HG02884 (cell line): ENCODE measurements around the gene ZNF609.
"Not testable (repeated sequence)": the region's sequence is repeated elsewhere in the genome, so short reads cannot be mapped to it uniquely, and the experiment has no call there.

Experiments used
- ATAC-seq: cut with Tn5 transposase; IDR thresholded peaks from one replicate; pipeline ENCODE4 v1.9.1; 2021; ENCODE audit warnings: mild to moderate bottlenecking, moderate library complexity; ENCODE audit not compliant: unreplicated experiment

Gene ZNF609

DNA sequence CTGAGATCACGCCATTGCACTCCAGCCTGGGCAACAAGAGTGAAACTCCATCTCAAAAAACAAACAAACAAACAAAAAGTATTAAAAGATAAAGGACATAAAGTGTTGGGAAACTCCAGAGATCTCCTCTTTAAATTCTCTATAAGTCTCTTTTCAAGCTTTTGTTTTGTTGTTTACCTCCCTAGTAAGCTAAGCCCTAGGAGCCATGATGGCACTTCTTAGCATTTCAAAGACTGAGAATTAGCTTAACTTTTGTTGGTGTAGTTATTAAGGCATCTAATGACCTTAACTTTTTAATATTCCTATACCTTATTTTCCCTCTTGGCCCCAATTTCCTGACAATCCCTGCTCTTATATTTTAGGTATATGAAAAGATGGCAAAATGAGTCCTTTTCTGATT is 157.3 kb downstream of the ZNF609 start:
- ATAC-seq = no peak

DNA sequence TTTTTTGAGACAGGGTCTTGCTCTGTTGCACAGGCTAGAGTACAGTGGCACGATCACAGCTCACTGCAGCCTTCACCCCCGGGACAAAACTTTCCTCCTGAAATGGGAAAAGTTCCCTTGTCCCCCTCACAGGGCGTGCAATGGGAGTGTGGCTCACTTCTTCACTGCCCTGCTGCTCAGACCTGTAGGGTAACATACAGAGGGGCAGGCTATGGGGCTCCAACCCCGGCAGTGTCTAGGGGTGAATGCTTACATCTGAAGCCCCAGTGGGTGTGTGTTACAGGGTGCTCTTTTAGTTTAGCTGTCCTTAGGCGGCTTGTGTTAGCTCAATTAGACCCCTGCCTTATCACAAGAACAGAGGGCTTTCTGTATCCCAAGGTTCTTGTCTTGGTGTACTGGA is 157.8 kb downstream of the ZNF609 start:
- no peak for ATAC-seq

DNA sequence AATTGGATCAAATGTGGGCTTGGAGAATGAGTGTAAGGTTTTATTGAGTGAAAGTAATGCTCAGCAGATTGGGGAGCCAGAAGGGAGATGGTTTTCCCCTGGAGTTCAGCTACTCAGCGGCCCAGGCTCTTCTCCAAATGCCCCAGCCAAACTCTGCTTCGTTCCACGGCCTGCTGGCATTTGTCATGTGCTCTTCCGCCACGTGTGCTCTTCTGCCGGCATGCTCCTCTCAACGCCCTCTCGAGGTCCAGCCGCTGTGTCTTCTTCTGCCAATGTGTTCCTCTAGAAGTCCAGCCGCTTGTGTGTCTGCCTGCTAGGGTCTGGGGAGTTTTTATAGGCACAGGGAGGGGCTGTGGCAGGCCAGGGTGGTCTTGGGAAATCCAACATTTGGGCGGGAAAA is 158.2 kb downstream of the ZNF609 start:
- no peak for ATAC-seq

DNA sequence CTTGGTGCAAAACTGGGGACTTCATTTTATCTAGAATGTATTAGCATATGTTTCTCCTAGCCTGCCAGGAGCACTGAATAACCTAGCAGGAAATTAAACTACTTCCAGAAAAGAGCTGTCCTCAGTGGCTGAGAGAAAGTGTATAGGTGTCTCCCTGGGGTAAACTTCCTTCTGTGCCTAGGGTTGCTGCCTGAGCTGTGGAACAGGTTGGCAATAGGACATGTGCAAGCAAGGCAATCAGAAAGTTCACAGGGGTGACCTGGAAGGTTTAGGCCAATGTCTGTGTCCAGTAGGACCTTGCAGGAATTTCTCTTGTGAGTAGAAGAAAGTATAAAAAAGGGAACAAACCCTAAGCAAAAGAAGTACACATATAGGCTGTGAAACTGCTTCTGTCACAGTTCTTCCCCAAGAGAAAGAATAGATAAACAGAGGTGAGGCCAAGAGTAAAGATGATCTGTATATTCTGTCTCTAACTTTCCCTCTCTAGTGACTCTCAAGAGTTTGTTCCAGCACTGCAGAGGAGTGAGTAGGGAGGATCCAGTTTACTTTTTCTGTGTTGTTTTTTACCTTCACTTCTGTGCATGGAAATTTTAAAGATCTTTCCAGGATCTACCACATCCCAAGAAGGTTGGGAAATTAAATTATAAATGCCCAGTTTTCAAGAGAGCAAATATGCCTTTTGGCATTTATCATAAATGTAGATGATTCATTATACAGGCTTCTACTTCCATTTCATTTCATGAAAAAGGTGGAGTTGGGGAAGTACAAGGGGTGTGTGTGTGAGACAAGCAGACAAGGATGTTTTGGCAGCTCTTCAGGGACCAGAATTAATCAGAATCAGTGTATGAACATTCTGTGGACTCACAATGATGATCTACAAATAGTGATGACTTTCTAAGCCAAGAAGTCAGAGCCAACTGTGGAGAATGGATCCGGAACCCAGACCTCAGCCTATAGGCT is 159.8 kb downstream of the ZNF609 start:
- ATAC-seq = no peak

DNA sequence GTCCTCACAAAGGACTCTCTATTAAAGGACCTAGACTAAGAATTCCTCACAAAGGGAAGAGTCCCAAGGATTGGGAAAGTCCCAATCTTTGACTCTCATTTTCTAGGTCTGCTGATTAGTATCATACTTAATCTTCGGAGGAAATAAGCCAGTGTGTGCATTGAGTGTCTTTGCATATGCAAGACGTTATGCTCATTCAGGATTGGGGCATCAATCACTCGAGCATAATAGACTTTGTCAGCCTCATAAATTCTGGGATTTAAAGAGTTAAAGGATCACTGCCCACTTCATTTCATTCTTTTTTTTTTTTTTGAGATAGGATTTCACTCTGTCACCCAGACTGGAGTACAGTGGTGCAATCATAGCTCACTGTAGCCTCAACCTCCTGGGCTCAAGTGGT is 160.7 kb downstream of the ZNF609 start:
- ATAC-seq = no peak

DNA sequence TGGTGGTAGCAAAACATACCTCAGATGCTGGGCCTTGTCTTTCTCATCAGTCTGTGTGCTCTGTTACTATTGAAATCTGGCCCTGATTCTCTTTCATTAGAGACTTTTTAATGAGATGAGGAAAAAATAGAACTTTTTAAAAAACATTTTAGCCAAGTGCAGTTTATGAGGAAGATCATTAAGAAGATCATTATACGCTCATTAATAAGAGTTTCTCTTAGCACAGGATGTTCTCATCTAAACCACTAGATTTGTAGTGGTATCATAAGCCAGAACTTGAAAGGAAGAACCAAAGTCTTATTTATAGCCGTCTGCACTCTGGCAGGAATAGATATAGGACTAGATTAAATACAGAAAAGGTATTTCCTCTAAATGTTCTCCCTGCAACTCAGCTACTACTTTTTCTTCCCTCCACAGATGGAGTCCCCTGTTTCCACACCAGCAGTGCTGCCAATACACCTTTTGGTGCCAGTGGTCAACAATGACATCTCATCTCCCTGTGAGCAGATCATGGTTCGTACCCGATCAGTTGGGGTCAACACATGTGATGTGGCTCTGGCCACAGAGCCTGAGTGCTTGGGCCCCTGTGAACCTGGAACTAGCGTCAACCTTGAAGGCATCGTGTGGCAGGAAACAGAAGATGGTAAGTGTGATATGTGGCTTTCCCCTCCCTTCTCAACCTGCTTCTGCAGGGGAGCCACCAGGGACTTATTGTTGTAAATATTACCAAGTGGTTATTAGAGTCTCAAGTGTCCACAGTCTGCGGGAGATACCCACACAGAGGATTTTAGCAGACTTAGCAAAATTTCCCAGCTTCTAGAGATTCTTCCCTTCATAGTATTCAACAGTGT is 162.3 kb downstream of the ZNF609 start:
- no peak for ATAC-seq

DNA sequence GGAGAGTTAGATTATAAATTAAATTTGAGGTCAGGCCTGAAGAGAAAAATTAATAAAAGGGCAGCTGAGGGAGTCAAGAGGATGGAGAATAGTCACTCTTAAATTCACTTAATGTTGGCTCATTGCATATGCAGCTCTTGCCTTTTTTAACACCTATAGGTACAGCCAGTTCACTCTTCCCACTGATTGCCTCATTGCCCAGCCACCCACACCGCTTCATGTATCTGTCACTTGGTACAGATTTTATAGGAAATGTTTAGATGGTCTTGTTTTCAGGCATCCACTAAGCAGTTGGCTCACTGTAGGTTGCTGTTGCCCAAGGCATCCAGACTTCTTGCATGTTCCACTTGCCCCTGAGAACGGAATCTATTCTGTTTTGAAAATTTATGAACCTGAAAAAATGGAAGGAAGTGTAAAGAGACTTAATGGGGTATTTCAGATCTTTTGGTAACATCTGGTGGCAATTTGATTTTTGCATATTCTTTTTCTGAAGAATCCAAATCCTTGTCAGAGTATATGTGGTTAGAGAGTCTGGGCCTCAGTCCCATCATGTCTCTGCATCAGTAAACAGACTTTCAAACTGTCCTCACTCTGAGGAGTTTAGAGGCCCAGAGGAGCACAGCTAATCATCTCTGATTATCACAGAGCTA is 163.1 kb downstream of the ZNF609 start:
- ATAC-seq = no peak

DNA sequence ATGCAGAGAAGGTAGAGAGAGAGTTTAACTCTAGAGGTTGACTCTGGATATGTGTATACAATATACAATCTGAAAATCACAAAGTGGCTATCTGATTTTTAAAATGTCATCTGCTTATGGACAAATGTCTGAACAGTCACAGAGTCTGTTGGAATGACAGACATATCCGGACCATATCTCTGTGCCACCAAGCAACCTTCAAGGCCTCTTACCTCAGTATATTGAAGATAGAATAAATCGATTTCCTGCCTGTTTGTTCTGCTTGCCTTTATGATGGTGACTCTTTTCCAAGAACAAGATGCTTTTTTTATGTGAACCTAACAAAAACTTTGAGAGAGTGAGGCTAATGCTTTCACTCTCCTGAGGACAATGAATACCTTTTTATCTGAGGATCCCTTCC is 163.9 kb downstream of the ZNF609 start:
- no peak for ATAC-seq

DNA sequence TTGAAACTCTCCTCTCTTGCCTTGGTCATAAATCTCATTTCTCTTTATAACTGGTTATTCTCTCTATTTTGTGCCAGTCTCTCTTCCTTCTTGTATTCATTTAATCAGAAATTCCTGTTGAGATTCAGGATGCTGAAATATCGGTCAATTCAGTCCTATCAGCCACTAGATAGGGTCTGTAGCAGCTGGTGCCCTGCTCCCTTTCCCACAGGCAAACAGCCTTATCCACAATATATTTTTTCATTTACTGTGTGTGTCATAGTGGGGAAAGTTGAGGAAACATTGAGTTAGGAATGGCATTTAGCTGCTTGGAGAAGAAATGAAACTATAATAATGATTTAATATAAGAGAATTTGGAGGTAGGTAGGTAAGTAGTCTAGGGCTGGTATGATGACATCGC is 168.7 kb downstream of the ZNF609 start:
- ATAC-seq = no peak

DNA sequence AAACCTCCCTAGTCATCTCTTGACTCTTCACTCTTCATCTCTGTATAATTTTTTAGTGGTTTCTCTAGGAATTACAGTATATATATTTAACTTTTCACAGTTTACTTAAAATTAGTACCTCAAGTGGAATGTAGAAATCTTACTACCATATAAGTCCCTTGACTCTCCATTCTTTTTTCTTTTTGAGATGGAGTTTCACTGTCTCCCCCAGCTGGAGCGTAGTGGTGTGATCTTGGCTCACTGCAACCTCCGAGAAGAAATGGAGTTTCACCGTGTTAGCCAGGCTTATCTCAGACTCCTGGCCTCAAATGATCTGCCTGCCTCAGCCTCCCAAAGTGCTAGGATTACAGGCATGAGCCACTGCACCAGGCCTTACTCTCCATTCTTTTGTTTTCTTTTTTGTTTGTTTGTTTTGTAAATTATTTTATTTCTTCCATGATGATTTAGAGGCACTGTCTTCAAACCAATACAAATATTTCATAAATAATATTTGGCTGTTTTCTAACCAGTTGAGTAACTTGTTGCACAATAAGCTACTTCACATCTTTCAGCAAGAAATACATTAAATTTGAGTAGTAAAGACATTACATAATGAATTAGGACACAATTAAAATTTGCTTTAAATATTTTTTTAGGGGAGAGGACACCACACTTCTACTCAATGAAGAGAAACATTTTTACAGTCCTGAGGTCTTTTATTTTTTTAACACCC is 170.2 kb downstream of the ZNF609 start:
- no peak for ATAC-seq

DNA sequence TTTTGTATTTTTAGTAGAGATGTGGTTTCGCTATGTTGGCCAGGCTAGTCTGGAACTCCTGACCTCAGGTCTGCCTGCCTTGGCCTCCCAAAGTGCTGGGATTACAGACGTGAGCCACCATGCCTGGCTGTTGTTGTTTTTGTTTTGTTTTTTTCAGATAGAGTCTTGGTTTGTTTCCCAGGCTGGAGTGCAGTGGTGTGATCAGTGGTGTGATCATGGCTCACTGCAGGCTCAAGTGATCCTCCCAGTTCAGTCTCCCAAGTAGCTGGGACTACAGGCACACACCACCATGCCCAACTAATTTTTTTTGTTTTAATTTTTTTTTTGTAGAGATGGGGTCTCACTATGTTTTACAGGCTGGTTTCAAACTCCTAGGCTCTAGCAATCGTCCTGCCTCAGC is 172.3 kb downstream of the ZNF609 start:
- ATAC-seq = not testable (repeated sequence)

DNA sequence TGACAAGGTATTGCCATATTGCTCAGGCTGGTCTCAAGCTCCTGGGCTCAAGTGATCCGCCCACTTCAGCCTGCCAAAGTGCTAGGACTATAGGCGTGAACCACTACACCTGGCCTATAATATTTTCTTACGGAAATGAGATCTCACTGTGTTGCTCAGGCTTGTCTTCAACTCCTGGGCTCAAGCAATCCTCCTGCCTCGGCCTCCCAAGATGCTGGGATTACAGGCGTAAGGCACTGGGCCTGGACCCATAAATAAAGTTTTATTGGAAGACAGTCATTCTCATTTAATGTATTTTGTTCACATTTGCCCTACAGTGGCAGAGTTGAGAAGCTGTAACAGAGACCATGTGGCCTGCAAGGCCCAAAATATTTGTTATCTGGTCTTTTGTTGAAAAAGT is 173.0 kb downstream of the ZNF609 start:
- ATAC-seq = no peak

DNA sequence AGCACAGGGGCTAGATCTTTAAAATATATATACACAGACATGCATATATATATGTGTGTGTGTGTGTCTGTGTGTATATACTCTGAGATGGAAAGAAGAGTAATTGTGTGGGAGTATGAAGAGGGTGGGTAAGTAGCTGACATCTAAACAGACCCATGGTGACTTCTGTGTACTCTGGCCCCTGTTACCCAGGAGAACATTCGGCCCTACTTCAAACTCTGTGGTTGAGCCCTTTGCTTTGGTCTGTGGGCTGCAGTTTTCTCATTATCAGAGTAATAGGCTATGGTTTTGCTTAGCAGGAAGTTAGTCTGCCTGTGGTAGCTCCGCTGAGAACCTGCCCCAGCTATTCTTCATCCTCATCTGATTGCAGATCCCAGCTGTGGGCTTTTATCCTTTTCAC is 173.6 kb downstream of the ZNF609 start:
- ATAC-seq = peak; percentile 87

DNA sequence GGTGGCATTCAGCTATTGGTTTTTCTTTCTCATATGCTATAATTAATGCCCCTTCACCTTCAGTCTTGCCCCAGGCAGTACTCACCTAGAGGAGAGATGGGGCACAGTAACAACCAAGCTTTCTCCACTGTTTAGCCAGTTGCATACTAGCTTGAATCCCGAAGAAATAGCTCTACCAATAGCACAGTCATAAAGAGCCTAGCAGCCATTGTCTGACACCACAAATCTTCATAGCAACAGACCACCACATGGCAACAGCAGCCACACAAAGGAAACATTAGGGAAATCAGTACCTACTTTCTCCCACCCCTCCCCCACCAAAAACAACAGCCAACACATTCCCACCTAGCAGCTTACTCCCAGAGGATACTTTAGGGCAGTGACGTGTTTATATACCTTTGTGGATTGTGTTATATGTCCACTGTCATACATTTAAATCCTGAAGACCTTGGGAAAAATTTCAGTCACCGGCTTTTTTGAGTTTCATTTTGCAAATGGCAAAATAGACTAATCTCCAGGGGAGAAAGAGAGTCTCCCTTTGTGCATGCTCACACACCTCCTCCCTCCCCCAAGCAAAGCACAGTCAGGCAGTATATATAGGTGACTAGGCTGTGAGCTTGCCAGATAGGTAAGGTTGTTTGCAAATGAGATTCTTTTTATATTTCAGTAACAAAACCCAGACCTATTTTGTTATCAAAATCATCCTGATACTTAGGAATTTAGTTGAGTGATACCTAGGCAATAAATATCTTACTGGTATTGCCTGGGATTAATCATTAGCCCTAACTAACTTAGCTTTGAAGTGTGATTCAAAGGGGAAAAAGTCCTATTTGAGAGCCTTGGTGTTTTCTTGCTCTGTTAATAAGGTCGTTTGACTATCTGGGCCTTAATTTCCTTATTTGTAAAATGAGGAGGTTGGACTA is 174.5 kb downstream of the ZNF609 start:
- ATAC-seq = peak; percentile 46

DNA sequence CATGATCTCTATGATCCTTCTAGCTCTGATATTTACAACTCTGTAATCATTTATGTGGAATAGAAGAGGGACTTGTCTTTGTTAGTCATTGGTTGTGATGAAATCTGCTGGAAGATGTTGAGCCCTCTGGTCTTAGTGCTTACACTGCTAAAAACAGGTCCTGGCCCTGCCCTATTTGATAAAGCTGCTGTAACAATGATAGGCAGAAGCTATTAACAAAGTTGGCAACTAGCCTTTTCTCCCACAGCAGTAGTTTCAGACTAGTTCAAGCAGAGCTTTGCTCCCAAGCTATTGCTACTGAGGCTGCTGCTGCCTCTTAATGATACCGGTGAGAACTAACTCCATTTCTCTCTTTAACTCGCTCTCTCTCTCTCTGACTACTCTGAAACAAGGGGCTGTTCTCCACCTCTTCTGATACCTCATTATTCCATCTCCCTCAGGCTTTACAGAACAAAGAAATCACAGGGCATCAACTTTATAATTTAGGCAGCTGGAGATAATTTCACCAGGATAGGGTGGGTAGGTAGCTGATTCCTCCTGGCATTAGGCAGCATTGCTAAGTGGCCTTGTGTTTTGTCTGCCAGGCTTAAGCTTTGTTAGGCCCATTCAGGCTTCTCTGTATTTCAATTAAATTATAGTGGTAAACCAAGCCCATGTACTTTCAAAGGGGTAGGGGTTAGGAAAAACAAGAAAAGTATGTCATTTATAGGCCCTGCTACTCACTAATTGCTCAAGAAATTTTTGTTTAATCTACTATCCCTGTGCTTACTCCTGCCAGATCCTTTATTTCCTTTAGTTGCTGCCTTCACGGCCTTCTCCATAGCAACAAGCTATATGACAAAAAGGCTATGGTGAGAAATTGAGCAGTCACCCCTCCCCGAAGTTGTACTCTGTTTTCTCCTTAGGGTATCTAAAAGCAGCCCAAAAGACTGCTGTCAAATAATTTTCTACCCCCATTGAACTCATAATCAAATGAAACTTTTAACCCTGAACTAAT is 175.4 kb downstream of the ZNF609 start:
- no peak for ATAC-seq

DNA sequence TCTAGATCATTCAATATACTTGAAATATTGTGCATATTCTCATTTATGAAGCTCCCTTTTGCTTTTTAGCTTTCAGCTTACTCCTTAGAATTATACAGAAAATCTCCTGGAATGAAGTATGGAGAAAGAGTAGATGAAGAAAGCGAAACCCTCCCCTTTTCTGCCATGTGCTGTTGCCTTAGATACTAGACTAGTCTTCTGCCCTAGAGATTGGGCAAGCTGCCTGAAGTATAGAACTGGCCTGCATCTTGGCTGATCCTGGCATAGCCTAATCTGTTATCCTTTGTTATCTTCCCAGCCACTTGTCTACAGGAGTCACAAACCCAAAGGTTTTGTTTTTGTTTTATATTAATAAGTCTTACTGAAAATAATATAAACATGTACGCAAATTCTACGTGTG is 176.2 kb downstream of the ZNF609 start:
- no peak for ATAC-seq

DNA sequence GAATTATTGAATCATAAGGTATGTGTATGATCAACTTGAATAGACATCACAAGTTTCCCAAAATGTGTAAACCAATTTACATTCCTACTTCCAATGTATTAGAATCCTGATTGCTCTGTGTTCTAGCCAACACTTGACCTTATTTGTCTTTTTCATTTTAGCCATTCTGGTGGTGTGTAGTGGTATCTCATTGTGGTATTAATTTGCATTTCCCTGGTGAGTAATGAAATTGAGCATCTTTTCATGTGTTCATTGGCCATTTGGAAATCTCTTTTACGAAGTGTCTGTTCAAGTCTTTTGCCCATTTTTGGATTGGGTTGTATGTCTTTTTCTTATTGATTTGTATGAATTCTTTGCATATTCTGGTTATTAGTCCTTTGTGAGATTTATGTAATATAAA is 177.0 kb downstream of the ZNF609 start:
- ATAC-seq = no peak

DNA sequence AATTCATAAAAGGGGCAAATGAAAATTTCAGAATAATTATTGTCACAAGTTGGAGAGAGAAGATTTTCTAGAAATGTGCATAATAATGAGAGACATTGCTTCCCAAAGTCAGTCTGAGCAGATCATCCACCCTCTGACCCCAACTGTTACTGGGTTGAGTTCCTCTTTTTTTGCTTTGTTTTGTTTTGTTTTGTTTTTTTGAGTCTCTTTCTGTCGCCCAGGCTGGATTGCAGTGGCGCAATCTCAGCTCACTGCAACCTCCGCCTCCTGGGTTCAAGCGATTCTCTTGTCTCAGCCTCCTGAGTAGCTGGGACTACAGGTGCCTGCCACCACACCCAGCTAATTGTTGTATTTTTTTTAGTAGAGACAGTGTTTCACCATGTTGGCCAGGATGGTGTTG is 179.4 kb downstream of the ZNF609 start:
- ATAC-seq = not testable (repeated sequence)
